ENCODE results near the gene CERCAM. TPM values are rescaled to one million over a fixed set of nuclear protein-coding genes. Genes with fewer than 3 reads are reported as not detected.

The CERCAM gene
- total RNA-seq, 5 donors from 2014 or later (not counting 1 experiment from before 2014, with no cell fraction given), result 0.30 to 1.9 (median 1.3) TPM

- Mint-ChIP-seq H3K4me1 (no peaks in the 10 kb centered on the region), H3K9me3 (no peaks in the 10 kb centered on the region), H3K27ac (no peak overlapping the region), H3K4me3 (no peak overlapping the region), H3K27me3 (no peaks in the 10 kb centered on the region), H3K36me3 (peaks cover 56% of the 10 kb centered on the region)
- Histone ChIP-seq H3K4me3 (ENCODE audit: control insufficient read depth in 1 of 2, extremely low read depth in 1 of 2, low read length in 1 of 2) (no peak overlapping the region), H3K4me1 (ENCODE audit: control insufficient read depth in 1 of 2, extremely low read depth in 1 of 2, insufficient read depth in 2 of 2, low read length in 2 of 2) (no peaks in the 10 kb centered on the region), H3K9me3 (no peaks in the 10 kb centered on the region), H3K36me3 (ENCODE audit: control insufficient read depth in 2 of 2, extremely low read depth in 1 of 2, insufficient read depth in 1 of 2, low read length in 1 of 2) (peaks cover 33 to 56% of the 10 kb centered on the region in 2 donors), H3K27ac (ENCODE audit: low read length) (no peak overlapping the region), H3K27me3 (replicated peaks in 1 of 2; ENCODE audit: control insufficient read depth in 2 of 2, extremely low read depth in 1 of 2, insufficient read depth in 2 of 2, low read length in 1 of 2) (no peaks in the 10 kb centered on the region)
- 100% methylated on average over 9 of the region's 10 CpGs for WGBS (ENCODE audit: insufficient coverage)
- DNase-seq, result no peak
- ATAC-seq (replicated peaks in 1 of 4), result no peak
- ChIA-PET POLR2A (no interaction called here), CTCF (no interaction called here)
Measured at GRCh38 chr9:128481561-128481960, 60.9 kb downstream of the CERCAM start.

GRCh38 chr9:128482186-128482585, 61.5 kb downstream of the CERCAM start:
- DNase-seq (no peak), ATAC-seq (replicated peaks in 1 of 4) (no peak)
- CTCF ChIA-PET, result no interaction called here
- Mint-ChIP-seq H3K4me1 (no peaks in the 10 kb centered on the region), H3K27ac (no peak overlapping the region), H3K27me3 (no peaks in the 10 kb centered on the region), H3K4me3 (no peak overlapping the region), H3K9me3 (no peaks in the 10 kb centered on the region), H3K36me3 (peaks cover 60% of the 10 kb centered on the region)
- WGBS (ENCODE audit: insufficient coverage), result 100% methylated on average over 2 of the region's 7 CpGs
- Histone ChIP-seq H3K9me3 (no peaks in the 10 kb centered on the region), H3K27me3 (replicated peaks in 1 of 2; ENCODE audit: control insufficient read depth in 2 of 2, extremely low read depth in 1 of 2, insufficient read depth in 2 of 2, low read length in 1 of 2) (no peaks in the 10 kb centered on the region), H3K4me1 (ENCODE audit: control insufficient read depth in 1 of 2, extremely low read depth in 1 of 2, insufficient read depth in 2 of 2, low read length in 2 of 2) (no peaks in the 10 kb centered on the region), H3K4me3 (ENCODE audit: control insufficient read depth in 1 of 2, extremely low read depth in 1 of 2, low read length in 1 of 2) (no peak overlapping the region), H3K36me3 (ENCODE audit: control insufficient read depth in 2 of 2, extremely low read depth in 1 of 2, insufficient read depth in 1 of 2, low read length in 1 of 2) (peaks cover 33 to 62% of the 10 kb centered on the region in 2 donors), H3K27ac (ENCODE audit: low read length) (no peak overlapping the region)
- POLR2A ChIA-PET, result interaction anchor here in 1 of 2 donors (0.7 kb wide), 1 partner anchor 13 kb away, joined by 3 read pairs; no protein-coding TSS in a partner anchor

- H3K9me3 Mint-ChIP-seq, result no peaks in the 10 kb centered on the region
- no peak overlapping the region for H3K4me3 Mint-ChIP-seq
- no peaks in the 10 kb centered on the region for H3K4me1 ChIP-seq (ENCODE audit: control insufficient read depth in 1 of 2, extremely low read depth in 1 of 2, insufficient read depth in 2 of 2, low read length in 2 of 2)
- H3K27ac Mint-ChIP-seq, result no peak overlapping the region
- ChIA-PET CTCF (no interaction called here), POLR2A (no interaction called here)
- no peak for DNase-seq
- H3K9me3 ChIP-seq, result no peaks in the 10 kb centered on the region
- peaks cover 68% of the 10 kb centered on the region for H3K36me3 Mint-ChIP-seq
- ATAC-seq (replicated peaks in 1 of 4), result no peak
- 92% methylated on average over 13 of the region's 17 CpGs for WGBS (ENCODE audit: insufficient coverage)
- H3K27ac ChIP-seq (ENCODE audit: low read length), result no peak overlapping the region
- H3K4me1 Mint-ChIP-seq, result no peaks in the 10 kb centered on the region
- H3K36me3 ChIP-seq (ENCODE audit: control insufficient read depth in 2 of 2, extremely low read depth in 1 of 2, insufficient read depth in 1 of 2, low read length in 1 of 2), result peaks cover 31 to 67% of the 10 kb centered on the region in 2 donors
- no peaks in the 10 kb centered on the region for H3K27me3 ChIP-seq (replicated peaks in 1 of 2; ENCODE audit: control insufficient read depth in 2 of 2, extremely low read depth in 1 of 2, insufficient read depth in 2 of 2, low read length in 1 of 2)
- no peak overlapping the region for H3K4me3 ChIP-seq (ENCODE audit: control insufficient read depth in 1 of 2, extremely low read depth in 1 of 2, low read length in 1 of 2)
- no peaks in the 10 kb centered on the region for H3K27me3 Mint-ChIP-seq
Measured at GRCh38 chr9:128484686-128485413, 64.2 kb downstream of the CERCAM start.

- 100% methylated on average over 4 of the region's 7 CpGs for WGBS (ENCODE audit: insufficient coverage)
- no peak overlapping the region for H3K4me3 Mint-ChIP-seq
- H3K4me3 ChIP-seq (ENCODE audit: control insufficient read depth in 1 of 2, extremely low read depth in 1 of 2, low read length in 1 of 2), result no peak overlapping the region
- H3K27ac ChIP-seq (ENCODE audit: low read length), result no peak overlapping the region
- no peaks in the 10 kb centered on the region for H3K4me1 ChIP-seq (ENCODE audit: control insufficient read depth in 1 of 2, extremely low read depth in 1 of 2, insufficient read depth in 2 of 2, low read length in 2 of 2)
- no peak for ATAC-seq (replicated peaks in 1 of 4)
- no peaks in the 10 kb centered on the region for H3K27me3 Mint-ChIP-seq
- no peaks in the 10 kb centered on the region for H3K9me3 ChIP-seq
- peaks cover 30 to 68% of the 10 kb centered on the region in 2 donors for H3K36me3 ChIP-seq (ENCODE audit: control insufficient read depth in 2 of 2, extremely low read depth in 1 of 2, insufficient read depth in 1 of 2, low read length in 1 of 2)
- POLR2A ChIA-PET, result no interaction called here
- CTCF ChIA-PET, result no interaction called here
- no peaks in the 10 kb centered on the region for H3K9me3 Mint-ChIP-seq
- no peak overlapping the region for H3K27ac Mint-ChIP-seq
- DNase-seq, result no peak
- H3K36me3 Mint-ChIP-seq, result peaks cover 70% of the 10 kb centered on the region
- no peaks in the 10 kb centered on the region for H3K27me3 ChIP-seq (replicated peaks in 1 of 2; ENCODE audit: control insufficient read depth in 2 of 2, extremely low read depth in 1 of 2, insufficient read depth in 2 of 2, low read length in 1 of 2)
- no peaks in the 10 kb centered on the region for H3K4me1 Mint-ChIP-seq
Measured at GRCh38 chr9:128485414-128485855, 64.8 kb downstream of the CERCAM start.

- Mint-ChIP-seq H3K27me3 (no peaks in the 10 kb centered on the region), H3K9me3 (no peaks in the 10 kb centered on the region), H3K4me1 (no peaks in the 10 kb centered on the region), H3K4me3 (no peak overlapping the region), H3K27ac (no peak overlapping the region), H3K36me3 (peaks cover 70% of the 10 kb centered on the region)
- CTCF ChIA-PET, result no interaction called here
- Histone ChIP-seq H3K4me1 (ENCODE audit: control insufficient read depth in 1 of 2, extremely low read depth in 1 of 2, insufficient read depth in 2 of 2, low read length in 2 of 2) (no peaks in the 10 kb centered on the region), H3K4me3 (ENCODE audit: control insufficient read depth in 1 of 2, extremely low read depth in 1 of 2, low read length in 1 of 2) (no peak overlapping the region), H3K27ac (ENCODE audit: low read length) (no peak overlapping the region), H3K27me3 (replicated peaks in 1 of 2; ENCODE audit: control insufficient read depth in 2 of 2, extremely low read depth in 1 of 2, insufficient read depth in 2 of 2, low read length in 1 of 2) (no peaks in the 10 kb centered on the region), H3K36me3 (ENCODE audit: control insufficient read depth in 2 of 2, extremely low read depth in 1 of 2, insufficient read depth in 1 of 2, low read length in 1 of 2) (peaks cover 30 to 69% of the 10 kb centered on the region in 2 donors), H3K9me3 (no peaks in the 10 kb centered on the region)
- POLR2A ChIA-PET, result no interaction called here
- no peak for ATAC-seq (replicated peaks in 1 of 4)
- DNase-seq, result no peak
Measured at GRCh38 chr9:128486201-128486600, 65.5 kb downstream of the CERCAM start.

Other genes starting within 250 kb of the CERCAM start
- gene CIZ1, start 229.3 kb upstream of the CERCAM start, total RNA-seq, result 100 to 1,000 TPM; 143 to 163 (median 150) TPM
- 1 to 10 TPM in 4 of 5 donors, under 1 TPM in 1; 0.95 to 3.0 (median 1.8) TPM for gene DNM1, start 217.5 kb upstream of the CERCAM start, total RNA-seq
- gene GOLGA2, start 144.8 kb upstream of the CERCAM start, total RNA-seq, result 10 to 100 TPM; 49.6 to 71.3 (median 60.5) TPM
- gene SWI5, start 144.6 kb upstream of the CERCAM start, total RNA-seq, result 10 to 100 TPM in 2 of 5 donors, 1 to 10 TPM in 3; 7.5 to 15.3 (median 9.7) TPM
- gene TRUB2, start 98.4 kb upstream of the CERCAM start, total RNA-seq, result 10 to 100 TPM; 12.4 to 22.9 (median 21.9) TPM
- 10 to 100 TPM; 32.2 to 60.0 (median 54.5) TPM for gene COQ4, start 98.0 kb upstream of the CERCAM start, total RNA-seq
- 10 to 100 TPM in 3 of 5 donors, 1 to 10 TPM in 2; 7.3 to 18.4 (median 17.5) TPM for gene SLC27A4, start 80.3 kb upstream of the CERCAM start, total RNA-seq
- 10 to 100 TPM; 38.7 to 55.8 (median 52.5) TPM for gene URM1, start 49.5 kb upstream of the CERCAM start, total RNA-seq
- 10 to 100 TPM; 26.0 to 35.7 (median 33.1) TPM for gene ODF2, start 35.1 kb downstream of the CERCAM start, total RNA-seq
- 10 to 100 TPM; 15.5 to 30.5 (median 29.1) TPM for gene GLE1, start 83.9 kb downstream of the CERCAM start, total RNA-seq
- 100 to 1,000 TPM; 446 to 594 (median 461) TPM for gene SPTAN1, start 131.7 kb downstream of the CERCAM start, total RNA-seq
- gene DYNC2I2, start 236.0 kb downstream of the CERCAM start, total RNA-seq, result 10 to 100 TPM in 2 of 5 donors, 1 to 10 TPM in 3; 4.1 to 10.5 (median 8.0) TPM